ENCODE results near the gene MYT1. TPM values are rescaled to one million over a fixed set of nuclear protein-coding genes. Genes with fewer than 3 reads are reported as not detected.

The MYT1 gene
- total and polyA plus RNA-seq, 2 experiments from 2014 or later: 0.39 to 0.50 TPM

GRCh38 chr20:64137598-64138031 lies 26.6 kb upstream of the MYT1 start:
- no peak for TF ChIP-seq CTCF (IDR thresholded peaks at IDR 0.05; ENCODE audit: low read depth, low read length)

DNA sequence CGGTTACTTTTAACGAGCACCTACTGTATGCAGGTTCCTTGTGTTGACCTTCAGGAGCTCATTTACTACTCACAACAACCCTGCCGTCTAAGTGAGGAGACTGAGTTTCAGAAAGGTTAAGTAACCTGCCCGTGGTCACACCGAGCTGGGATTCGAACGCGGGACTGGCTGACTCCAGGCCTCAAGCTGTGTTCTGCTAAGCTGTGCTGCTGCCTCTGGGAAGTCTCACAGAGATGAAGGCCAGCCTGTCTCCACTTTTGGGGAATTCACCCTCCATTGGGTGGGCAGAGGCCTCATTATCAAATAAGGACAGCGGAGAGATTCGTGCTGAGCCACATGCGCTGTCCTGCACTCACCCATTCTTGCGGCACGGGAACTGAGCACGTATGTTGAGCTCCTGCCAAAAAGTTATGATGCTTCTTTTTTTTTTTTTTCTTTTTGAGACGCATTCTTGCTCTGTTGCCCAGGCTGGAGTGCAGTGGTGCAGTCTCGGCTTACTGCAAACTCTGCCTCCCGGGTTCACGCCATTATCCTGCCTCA lies 25.9 kb upstream of the MYT1 start:
- H3K4me3 ChIP-seq: no peak overlapping the region
- no peaks in the 10 kb centered on the region for H3K4me1 ChIP-seq (ENCODE audit: low read depth)
- H3K27me3 ChIP-seq: no peaks in the 10 kb centered on the region
- H3K9me3 ChIP-seq (ENCODE audit: low read depth): no peaks in the 10 kb centered on the region
- TF ChIP-seq CTCF (IDR thresholded peaks at IDR 0.05; ENCODE audit: low read depth, low read length): no peak
- H3K27ac ChIP-seq: no peak overlapping the region
- DNase-seq (ENCODE audit: low read depth in 1 of 2, low spot score in 1 of 2): no peak
- no peaks in the 10 kb centered on the region for H3K36me3 ChIP-seq

More at GRCh38 chr20:64137598-64138031, 26.6 kb upstream of the MYT1 start:
- Histone ChIP-seq H3K4me3 (no peak overlapping the region), H3K36me3 (no peaks in the 10 kb centered on the region), H3K4me1 (ENCODE audit: low read depth) (no peaks in the 10 kb centered on the region), H3K27me3 (no peaks in the 10 kb centered on the region), H3K27ac (no peak overlapping the region), H3K9me3 (ENCODE audit: low read depth) (no peaks in the 10 kb centered on the region)
- no peak for DNase-seq (ENCODE audit: low read depth in 1 of 2, low spot score in 1 of 2)

GRCh38 chr20:64139199-64140060 lies 24.8 kb upstream of the MYT1 start:
- Histone ChIP-seq H3K27ac (no peak overlapping the region), H3K9me3 (ENCODE audit: low read depth) (no peaks in the 10 kb centered on the region)
- DNase-seq (ENCODE audit: low read depth in 1 of 2, low spot score in 1 of 2): no peak

DNA sequence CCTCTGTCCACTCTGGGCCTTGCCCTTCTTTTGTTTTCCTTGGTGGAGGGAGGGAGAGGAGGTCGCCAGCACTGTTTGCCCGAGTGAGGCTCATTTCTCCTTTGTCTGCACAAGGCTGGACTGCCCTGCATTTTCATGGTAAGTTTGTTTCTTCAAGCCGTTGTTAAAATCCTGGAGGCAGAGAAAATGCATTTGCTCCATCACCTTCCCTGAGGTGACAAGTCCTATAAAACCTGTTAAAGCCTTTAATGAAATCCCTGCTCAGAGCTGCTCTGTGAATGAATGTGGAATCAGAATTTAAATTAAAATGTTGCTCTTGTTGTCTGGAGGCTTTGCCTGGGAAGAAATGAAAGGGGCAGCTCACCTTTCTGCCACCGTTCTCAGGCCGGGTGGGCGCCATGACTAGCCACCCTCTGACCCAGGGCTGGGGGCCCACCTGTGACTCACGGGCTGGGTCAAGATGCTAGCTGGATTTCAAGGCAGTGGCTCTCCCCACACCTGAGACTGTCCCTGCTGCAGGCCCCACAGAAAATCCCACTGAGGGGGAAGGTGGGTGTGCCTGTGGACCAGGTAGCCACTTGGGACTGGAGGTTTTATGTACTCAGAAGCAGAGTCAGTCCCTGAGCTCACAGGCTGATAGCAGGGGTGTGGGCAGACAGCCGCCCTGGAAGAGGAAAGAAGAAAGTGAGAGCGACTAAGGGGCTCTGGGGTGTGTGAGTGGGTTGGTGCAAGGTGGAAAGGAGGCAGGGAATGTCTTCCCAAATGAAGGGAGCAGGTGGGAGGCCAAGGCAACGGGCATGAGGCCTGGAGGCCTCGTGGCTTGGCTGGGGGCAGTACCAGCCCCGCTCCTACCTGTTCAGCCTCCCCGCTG lies 24.0 kb upstream of the MYT1 start:
- Histone ChIP-seq H3K27ac (no peak overlapping the region), H3K27me3 (no peaks in the 10 kb centered on the region), H3K4me3 (no peak overlapping the region), H3K36me3 (no peaks in the 10 kb centered on the region), H3K4me1 (ENCODE audit: low read depth) (no peaks in the 10 kb centered on the region), H3K9me3 (ENCODE audit: low read depth) (no peaks in the 10 kb centered on the region)
- no peak for DNase-seq (ENCODE audit: low read depth in 1 of 2, low spot score in 1 of 2)
- no peak for TF ChIP-seq CTCF (IDR thresholded peaks at IDR 0.05; ENCODE audit: low read depth, low read length)

More at GRCh38 chr20:64139199-64140060, 24.8 kb upstream of the MYT1 start:
- no peak for TF ChIP-seq CTCF (IDR thresholded peaks at IDR 0.05; ENCODE audit: low read depth, low read length)
- Histone ChIP-seq H3K36me3 (no peaks in the 10 kb centered on the region), H3K27me3 (no peaks in the 10 kb centered on the region), H3K4me1 (ENCODE audit: low read depth) (no peaks in the 10 kb centered on the region), H3K4me3 (no peak overlapping the region)

DNA sequence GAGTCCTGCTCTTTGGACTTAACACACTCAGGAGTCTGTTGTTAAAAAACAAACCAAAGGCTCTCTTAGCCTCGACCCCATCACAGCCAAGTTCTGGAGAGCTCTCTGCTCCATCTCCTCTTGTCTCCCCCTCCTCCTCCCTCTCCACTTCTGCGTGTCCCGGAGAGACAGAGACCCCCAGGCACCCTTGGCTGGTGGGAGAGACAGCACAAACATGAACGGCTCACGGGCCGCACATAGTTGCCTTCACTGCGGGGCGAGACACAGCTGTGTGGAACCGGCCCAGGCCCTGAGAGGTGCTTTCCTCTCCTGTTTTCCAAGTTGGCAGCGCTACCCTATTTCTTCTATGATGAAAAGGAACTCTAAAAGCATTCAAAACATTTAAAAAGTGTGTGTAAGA lies 23.3 kb upstream of the MYT1 start:
- no peak for DNase-seq (ENCODE audit: low read depth in 1 of 2, low spot score in 1 of 2)
- Histone ChIP-seq H3K36me3 (no peaks in the 10 kb centered on the region), H3K4me3 (no peak overlapping the region)

More for the DNA sequence above, 23.3 kb upstream of the MYT1 start:
- Histone ChIP-seq H3K27ac (no peak overlapping the region), H3K27me3 (no peaks in the 10 kb centered on the region), H3K4me1 (ENCODE audit: low read depth) (no peaks in the 10 kb centered on the region), H3K9me3 (ENCODE audit: low read depth) (no peaks in the 10 kb centered on the region)
- no peak for TF ChIP-seq CTCF (IDR thresholded peaks at IDR 0.05; ENCODE audit: low read depth, low read length)
